ENCODE results near the gene DENND5B.
A peak's percentile ranks its signal among the peaks of the same experiment; 100 is the strongest.
"Not testable (repeated sequence)": the region's sequence is repeated elsewhere in the genome, so short reads cannot be mapped to it uniquely, and the experiment has no call there.

DENND5B gene

DNA sequence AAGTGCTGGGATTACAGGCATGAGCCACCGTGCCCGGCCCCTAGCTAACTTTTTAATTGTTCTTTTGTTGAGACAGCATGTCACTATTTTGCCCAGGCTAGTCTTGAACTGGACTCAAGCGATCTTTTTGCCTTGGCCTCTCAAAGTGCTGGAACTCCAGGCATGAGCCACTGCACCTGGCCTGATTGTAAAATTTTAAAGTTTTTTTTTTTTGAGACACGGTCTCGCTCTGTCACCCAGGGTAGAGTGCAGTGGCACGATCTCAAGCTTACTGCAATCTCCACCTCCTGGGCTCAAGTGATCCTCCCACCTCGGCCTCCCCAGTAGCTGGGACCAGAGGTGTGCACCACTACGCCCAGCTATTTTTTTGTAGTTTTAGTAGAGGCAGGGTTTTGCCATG is 185.9 kb downstream of the DENND5B start:
- no peak overlapping the region for H3K4me3 ChIP-seq (ENCODE audit: control insufficient read depth, low read depth, low read length)
- TF ChIP-seq, protein P1, sequence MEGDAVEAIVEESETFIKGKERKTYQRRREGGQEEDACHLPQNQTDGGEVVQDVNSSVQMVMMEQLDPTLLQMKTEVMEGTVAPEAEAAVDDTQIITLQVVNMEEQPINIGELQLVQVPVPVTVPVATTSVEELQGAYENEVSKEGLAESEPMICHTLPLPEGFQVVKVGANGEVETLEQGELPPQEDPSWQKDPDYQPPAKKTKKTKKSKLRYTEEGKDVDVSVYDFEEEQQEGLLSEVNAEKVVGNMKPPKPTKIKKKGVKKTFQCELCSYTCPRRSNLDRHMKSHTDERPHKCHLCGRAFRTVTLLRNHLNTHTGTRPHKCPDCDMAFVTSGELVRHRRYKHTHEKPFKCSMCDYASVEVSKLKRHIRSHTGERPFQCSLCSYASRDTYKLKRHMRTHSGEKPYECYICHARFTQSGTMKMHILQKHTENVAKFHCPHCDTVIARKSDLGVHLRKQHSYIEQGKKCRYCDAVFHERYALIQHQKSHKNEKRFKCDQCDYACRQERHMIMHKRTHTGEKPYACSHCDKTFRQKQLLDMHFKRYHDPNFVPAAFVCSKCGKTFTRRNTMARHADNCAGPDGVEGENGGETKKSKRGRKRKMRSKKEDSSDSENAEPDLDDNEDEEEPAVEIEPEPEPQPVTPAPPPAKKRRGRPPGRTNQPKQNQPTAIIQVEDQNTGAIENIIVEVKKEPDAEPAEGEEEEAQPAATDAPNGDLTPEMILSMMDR (IDR thresholded peaks at IDR 0.05; ENCODE audit: control insufficient read depth, insufficient read depth, low read depth, low read length, missing control alignments) = no peak
- DNase-seq (ENCODE audit: low read depth) = no peak

DNA sequence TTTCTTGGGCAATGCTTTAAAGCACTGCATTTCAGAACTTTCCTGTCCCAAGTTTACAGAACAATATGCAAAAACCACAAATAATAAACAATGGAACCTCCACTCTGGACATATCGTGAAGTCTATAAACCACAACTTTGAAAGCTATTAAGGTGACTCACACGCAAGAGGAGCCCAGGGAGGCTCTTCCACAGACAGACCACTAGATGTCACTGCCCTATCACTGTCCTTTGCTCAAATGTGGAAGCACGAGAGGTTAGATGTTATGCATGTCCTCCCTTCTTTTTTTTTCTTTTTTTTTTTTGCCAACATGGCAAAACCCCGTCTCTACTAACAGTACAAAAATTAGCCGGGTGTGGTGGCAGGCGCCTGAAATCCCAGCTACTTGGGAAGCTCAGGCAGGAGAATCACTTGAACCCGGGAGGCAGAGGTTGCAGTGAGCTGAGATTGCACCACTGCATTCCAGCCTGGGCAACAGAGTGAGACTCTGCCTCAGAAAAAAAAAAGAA is 187.8 kb downstream of the DENND5B start:
- H3K4me3 ChIP-seq (ENCODE audit: control insufficient read depth, low read depth, low read length) = not testable (repeated sequence)
- TF ChIP-seq, protein P1 (IDR thresholded peaks at IDR 0.05; ENCODE audit: control insufficient read depth, insufficient read depth, low read depth, low read length, missing control alignments) = peak; percentile 93
- DNase-seq (ENCODE audit: low read depth) = peak; percentile 86

DNA sequence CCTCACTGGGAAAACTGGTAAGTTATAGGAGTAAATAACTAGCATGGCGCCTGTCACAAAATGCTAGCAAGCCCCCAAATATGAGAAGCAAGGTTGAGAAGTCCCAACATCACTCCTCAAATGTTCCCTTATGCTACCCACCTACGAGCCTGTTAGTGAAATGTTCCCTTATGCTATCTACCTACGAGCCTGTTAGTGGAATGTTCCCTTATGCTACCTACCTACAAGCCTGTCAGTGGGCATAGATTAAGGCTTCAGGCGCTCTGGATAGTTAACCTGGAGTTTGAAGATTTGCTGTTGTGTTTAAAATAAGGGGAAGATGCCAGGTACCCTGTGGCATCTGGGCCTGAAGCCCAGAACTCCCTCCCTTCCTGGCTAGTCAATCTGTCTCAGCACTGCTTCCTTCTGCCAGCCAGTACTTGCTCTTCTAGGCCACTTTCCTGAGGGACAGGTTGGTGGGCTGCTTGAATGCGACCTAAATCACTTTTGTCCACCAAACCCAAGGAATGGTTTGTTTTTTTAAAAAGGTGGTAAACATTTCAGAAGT is 197.9 kb downstream of the DENND5B start:
- DNase-seq (ENCODE audit: low read depth) = no peak
- TF ChIP-seq, protein P1 (IDR thresholded peaks at IDR 0.05; ENCODE audit: control insufficient read depth, insufficient read depth, low read depth, low read length, missing control alignments) = no peak

DNA sequence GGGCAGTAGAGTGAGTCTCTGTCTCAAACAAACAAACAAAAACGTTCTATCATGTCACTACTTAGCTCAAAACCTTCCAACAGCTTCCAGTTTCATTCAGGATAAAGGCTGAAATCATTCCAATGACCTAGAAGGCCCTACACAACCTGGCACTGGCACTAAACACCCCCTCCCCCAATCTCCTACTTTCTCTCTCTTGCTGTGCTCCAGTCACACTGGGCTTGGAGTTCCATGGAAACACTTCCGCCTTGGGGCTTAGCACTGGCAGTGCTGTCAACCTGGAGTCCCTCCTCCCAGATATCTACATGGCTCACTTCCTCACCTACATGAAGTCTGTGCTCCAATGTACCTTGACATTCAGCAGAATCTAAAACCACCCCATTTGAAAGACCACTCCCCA is 199.9 kb downstream of the DENND5B start:
- no peak for DNase-seq (ENCODE audit: low read depth)
- TF ChIP-seq, protein P1 (IDR thresholded peaks at IDR 0.05; ENCODE audit: control insufficient read depth, insufficient read depth, low read depth, low read length, missing control alignments) = no peak
- H3K4me3 ChIP-seq (ENCODE audit: control insufficient read depth, low read depth, low read length) = no peak overlapping the region

More for the DNA sequence above, 197.9 kb downstream of the DENND5B start:
- no peak overlapping the region for H3K4me3 ChIP-seq (ENCODE audit: control insufficient read depth, low read depth, low read length)

DNA sequence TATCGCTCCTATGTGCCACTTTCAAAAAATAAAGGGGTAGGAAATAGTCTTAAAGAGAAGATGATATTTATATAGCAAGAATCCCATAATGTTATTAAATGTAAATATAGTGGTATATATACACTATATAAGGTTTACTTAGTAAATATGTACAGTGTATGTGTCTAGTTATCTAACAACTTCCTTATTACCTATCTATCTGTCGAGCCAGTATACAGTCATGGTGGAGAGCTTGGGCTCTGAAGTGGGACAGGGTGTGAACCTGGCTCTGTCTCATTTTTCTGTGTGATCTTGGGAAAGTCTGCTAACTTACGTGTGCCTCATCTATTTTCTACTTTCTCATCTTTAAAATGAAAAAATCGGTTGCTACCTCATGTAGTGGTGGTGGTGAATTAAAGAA is 202.2 kb downstream of the DENND5B start:
- DNase-seq (ENCODE audit: low read depth) = no peak
- TF ChIP-seq, protein P1 (IDR thresholded peaks at IDR 0.05; ENCODE audit: control insufficient read depth, insufficient read depth, low read depth, low read length, missing control alignments) = no peak
- H3K4me3 ChIP-seq (ENCODE audit: control insufficient read depth, low read depth, low read length) = no peak overlapping the region

DNA sequence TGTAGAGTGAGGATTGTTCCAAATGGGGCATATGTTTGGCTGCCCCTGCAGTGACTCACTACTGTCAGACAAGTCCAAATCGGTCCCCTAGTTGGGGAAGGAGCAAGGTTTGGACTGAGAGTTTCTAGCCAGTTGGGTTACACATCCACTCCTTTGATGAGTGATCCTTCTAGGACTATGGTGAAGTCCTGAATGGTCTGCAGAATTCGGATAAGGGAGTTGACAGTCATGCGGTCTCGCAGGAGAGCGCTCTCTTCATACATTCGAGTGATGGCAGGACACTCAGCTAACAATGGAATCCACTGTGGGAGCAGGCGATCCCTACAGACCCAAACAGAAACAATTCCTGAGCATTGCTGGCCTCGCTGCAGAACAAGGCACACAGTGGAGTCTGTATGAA is 203.5 kb downstream of the DENND5B start:
- DNase-seq (ENCODE audit: low read depth) = no peak
- TF ChIP-seq, protein P1 (IDR thresholded peaks at IDR 0.05; ENCODE audit: control insufficient read depth, insufficient read depth, low read depth, low read length, missing control alignments) = no peak
- no peak overlapping the region for H3K4me3 ChIP-seq (ENCODE audit: control insufficient read depth, low read depth, low read length)
